Measurements from ENCODE around the gene HOXC13. TPM values are rescaled to one million over a fixed set of nuclear protein-coding genes. Genes with fewer than 3 reads are reported as not detected.

The HOXC13 gene
- total RNA-seq, 1 donor from 2014 or later, result not detected

GRCh38 chr12:53950437-53950773, 11.8 kb downstream of the HOXC13 start:
- TF ChIP-seq CTCF (IDR thresholded peaks at IDR 0.05), result no peak
- Mint-ChIP-seq H3K36me3 (ENCODE audit: low read depth) (no peaks in the 10 kb centered on the region), H3K4me1 (ENCODE audit: low read depth) (peaks cover 8% of the 10 kb centered on the region), H3K27me3 (ENCODE audit: low read depth) (peaks cover 83% of the 10 kb centered on the region), H3K9me3 (ENCODE audit: low read depth) (no peaks in the 10 kb centered on the region), H3K27ac (ENCODE audit: unreplicated experiment) (no peak overlapping the region), H3K4me3 (ENCODE audit: unreplicated experiment) (no peak overlapping the region)
- no peak for DNase-seq (ENCODE audit: low spot score)

GRCh38 chr12:53950789-53951576, 12.4 kb downstream of the HOXC13 start:
- no peak overlapping the region for H3K27ac Mint-ChIP-seq (ENCODE audit: unreplicated experiment)
- peaks cover 2% of the 10 kb centered on the region for H3K36me3 Mint-ChIP-seq (ENCODE audit: low read depth)
- peaks cover 83% of the 10 kb centered on the region for H3K27me3 Mint-ChIP-seq (ENCODE audit: low read depth)
- no peaks in the 10 kb centered on the region for H3K9me3 Mint-ChIP-seq (ENCODE audit: low read depth)
- H3K4me3 Mint-ChIP-seq (ENCODE audit: unreplicated experiment), result no peak overlapping the region
- no peak for TF ChIP-seq CTCF (IDR thresholded peaks at IDR 0.05)
- H3K4me1 Mint-ChIP-seq (ENCODE audit: low read depth), result peaks cover 8% of the 10 kb centered on the region
- DNase-seq (ENCODE audit: low spot score), result no peak

GRCh38 chr12:53951577-53952334, 13.1 kb downstream of the HOXC13 start:
- H3K27ac Mint-ChIP-seq (ENCODE audit: unreplicated experiment), result no peak overlapping the region
- H3K4me3 Mint-ChIP-seq (ENCODE audit: unreplicated experiment), result no peak overlapping the region
- TF ChIP-seq CTCF (IDR thresholded peaks at IDR 0.05), result no peak
- H3K27me3 Mint-ChIP-seq (ENCODE audit: low read depth), result peaks cover 83% of the 10 kb centered on the region
- peaks cover 4% of the 10 kb centered on the region for H3K36me3 Mint-ChIP-seq (ENCODE audit: low read depth)
- no peaks in the 10 kb centered on the region for H3K9me3 Mint-ChIP-seq (ENCODE audit: low read depth)
- DNase-seq (ENCODE audit: low spot score), result no peak
- H3K4me1 Mint-ChIP-seq (ENCODE audit: low read depth), result peaks cover 8% of the 10 kb centered on the region

GRCh38 chr12:53952335-53952694, 13.7 kb downstream of the HOXC13 start:
- H3K4me3 Mint-ChIP-seq (ENCODE audit: unreplicated experiment), result no peak overlapping the region
- no peak overlapping the region for H3K27ac Mint-ChIP-seq (ENCODE audit: unreplicated experiment)
- H3K27me3 Mint-ChIP-seq (ENCODE audit: low read depth), result peaks cover 86% of the 10 kb centered on the region
- DNase-seq (ENCODE audit: low spot score), result no peak
- peaks cover 8% of the 10 kb centered on the region for H3K4me1 Mint-ChIP-seq (ENCODE audit: low read depth)
- H3K36me3 Mint-ChIP-seq (ENCODE audit: low read depth), result peaks cover 4% of the 10 kb centered on the region
- peak; percentile 16 for TF ChIP-seq CTCF (IDR thresholded peaks at IDR 0.05)
- no peaks in the 10 kb centered on the region for H3K9me3 Mint-ChIP-seq (ENCODE audit: low read depth)

- no peak overlapping the region for H3K4me3 Mint-ChIP-seq (ENCODE audit: unreplicated experiment)
- H3K27me3 Mint-ChIP-seq (ENCODE audit: low read depth), result peaks cover 84% of the 10 kb centered on the region
- TF ChIP-seq CTCF (IDR thresholded peaks at IDR 0.05), result no peak
- no peaks in the 10 kb centered on the region for H3K9me3 Mint-ChIP-seq (ENCODE audit: low read depth)
- DNase-seq (ENCODE audit: low spot score), result no peak
- peaks cover 4% of the 10 kb centered on the region for H3K36me3 Mint-ChIP-seq (ENCODE audit: low read depth)
- peaks cover 8% of the 10 kb centered on the region for H3K4me1 Mint-ChIP-seq (ENCODE audit: low read depth)
- no peak overlapping the region for H3K27ac Mint-ChIP-seq (ENCODE audit: unreplicated experiment)
Measured at GRCh38 chr12:53952871-53953734, 14.5 kb downstream of the HOXC13 start.

Measured in chondrocyte (in vitro differentiated cells).